Stimulated activated naive CD8-positive, alpha-beta T cell treated with anti-CD3 and anti-CD28 coated beads, Interleukin-15, amount 100 ng/mL, for 72 hours (primary cell): ENCODE results near the gene KCNJ16.

Experiments used
- ATAC-seq: fragments of 150-1000 bp; cut with Tn5 transposase; 2 replicates; pipeline ENCODE4 v1.10.0; 2021; ENCODE audit warnings: mild to moderate bottlenecking, moderate library complexity
- DNase-seq, 2 donors: peaks; one replicate each; pipeline ENCODE4 v3.0.0; 2021 to 2022
- H3K27ac Mint-ChIP-seq, 2 donors: one replicate each; pipeline ENCODE4 v1.8.0; 2022; ENCODE audit warnings: mild to moderate bottlenecking in 2 of 2, mixed read lengths in 2 of 2, moderate library complexity in 2 of 2
- H3K27me3 Mint-ChIP-seq: one replicate; pipeline ENCODE4 v1.8.0; 2022; ENCODE audit warnings: mixed read lengths
- H3K4me1 Mint-ChIP-seq: one replicate; pipeline ENCODE4 v1.8.0; 2022; ENCODE audit warnings: mild to moderate bottlenecking, mixed read lengths
- H3K4me3 Mint-ChIP-seq, 2 donors: one replicate each; pipeline ENCODE4 v1.8.0; 2022; ENCODE audit warnings: mild to moderate bottlenecking in 2 of 2, mixed read lengths in 2 of 2, moderate library complexity in 1 of 2
- H3K9me3 Mint-ChIP-seq, 2 donors: one replicate each; pipeline ENCODE4 v1.8.0; 2022; ENCODE audit warnings: mixed read lengths in 2 of 2

Gene KCNJ16

DNA sequence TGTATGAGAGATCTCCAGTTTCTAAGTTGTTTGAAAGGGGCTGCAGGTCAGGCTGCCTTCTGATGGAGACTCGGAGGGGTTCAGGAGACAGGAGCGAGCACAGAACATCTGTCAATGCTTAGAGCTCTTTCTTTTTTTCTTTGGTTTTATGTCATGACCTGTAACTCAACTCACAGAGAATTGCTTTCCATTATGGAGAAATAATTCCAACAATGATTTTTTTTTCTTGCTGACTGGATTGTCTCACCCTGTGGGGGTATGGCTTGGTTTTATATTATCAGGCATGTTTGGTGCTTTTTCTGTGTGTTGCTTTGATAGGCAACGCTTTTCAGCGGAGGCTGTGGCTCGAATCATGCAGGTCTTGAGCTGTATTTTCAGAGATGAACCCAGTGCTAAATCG is 83.6 kb downstream of the KCNJ16 start:
- Mint-ChIP-seq H3K27ac (no peak overlapping the region), H3K27me3 (peaks cover 19% of the 10 kb centered on the region), H3K4me1 (no peaks in the 10 kb centered on the region), H3K9me3 (no peaks in the 10 kb centered on the region), H3K4me3 (no peak overlapping the region)
- no peak for DNase-seq
- no peak for ATAC-seq

DNA sequence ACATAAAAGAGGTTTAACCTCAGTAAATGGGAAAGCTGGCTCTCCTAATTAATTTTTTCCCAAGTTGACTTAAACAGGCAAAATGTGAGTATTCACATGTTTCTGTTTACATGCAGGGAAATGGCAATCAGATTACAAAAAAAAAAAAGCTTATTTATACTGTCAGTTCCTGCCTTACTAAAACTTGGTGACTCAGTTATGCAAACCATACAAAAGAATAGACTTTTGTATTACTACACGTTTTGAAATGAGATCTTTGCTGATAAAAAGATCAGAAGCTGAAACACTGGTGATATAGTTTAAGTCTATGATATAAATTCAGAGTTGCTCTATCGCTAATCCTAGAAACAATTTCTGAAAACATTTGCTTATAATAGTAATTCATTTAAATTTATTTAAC is 85.0 kb downstream of the KCNJ16 start:
- H3K27me3 Mint-ChIP-seq, result peaks cover 19% of the 10 kb centered on the region
- ATAC-seq (no peak), DNase-seq (no peak)
- H3K4me1 Mint-ChIP-seq, result no peaks in the 10 kb centered on the region
- H3K9me3 Mint-ChIP-seq, result no peaks in the 10 kb centered on the region
- H3K4me3 Mint-ChIP-seq, result no peak overlapping the region
- H3K27ac Mint-ChIP-seq, result no peak overlapping the region

DNA sequence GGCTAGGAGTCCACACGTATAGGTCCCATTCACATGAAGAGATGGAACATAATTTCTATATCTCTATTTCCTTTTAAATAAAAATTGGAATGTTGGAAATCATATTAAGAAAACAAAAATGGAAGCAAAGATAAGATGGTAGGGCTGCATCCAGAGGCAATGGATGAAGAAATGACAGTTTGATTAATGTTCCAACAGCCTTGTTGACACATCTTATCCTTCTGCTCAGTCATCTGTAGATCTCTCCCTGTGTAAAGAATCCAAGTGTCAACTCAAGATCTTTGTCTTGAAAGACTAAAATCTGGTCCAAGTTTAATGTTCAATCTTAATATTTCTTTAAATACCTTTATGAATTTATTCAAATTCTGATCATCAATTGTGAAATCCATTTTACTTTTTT is 86.5 kb downstream of the KCNJ16 start:
- no peak for DNase-seq
- Mint-ChIP-seq H3K9me3 (no peaks in the 10 kb centered on the region), H3K4me3 (no peak overlapping the region), H3K27me3 (peaks cover 26% of the 10 kb centered on the region), H3K4me1 (no peaks in the 10 kb centered on the region), H3K27ac (no peak overlapping the region)
- no peak for ATAC-seq

DNA sequence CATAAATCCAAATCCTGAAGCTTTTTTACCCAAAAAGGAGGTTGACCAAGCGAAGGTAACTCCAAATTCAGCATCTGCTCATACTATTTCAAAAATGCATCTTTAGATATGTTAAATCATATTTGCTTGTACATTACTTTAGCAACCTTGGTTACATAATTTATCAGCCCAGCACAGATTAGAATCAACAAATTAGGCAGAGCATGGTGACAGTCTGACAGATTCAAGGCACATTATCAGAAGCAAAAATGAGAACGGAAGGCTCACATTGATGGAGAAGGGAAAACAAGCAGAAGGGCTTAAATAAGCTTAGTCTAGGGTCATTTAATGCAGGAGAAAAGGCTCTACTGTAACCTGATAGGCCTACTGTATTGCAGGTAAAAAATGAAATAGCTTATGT is 90.4 kb downstream of the KCNJ16 start:
- Mint-ChIP-seq H3K27ac (no peak overlapping the region), H3K27me3 (peaks cover 44% of the 10 kb centered on the region), H3K9me3 (no peaks in the 10 kb centered on the region), H3K4me3 (no peak overlapping the region), H3K4me1 (peaks cover 18% of the 10 kb centered on the region)
- ATAC-seq (no peak), DNase-seq (no peak)

DNA sequence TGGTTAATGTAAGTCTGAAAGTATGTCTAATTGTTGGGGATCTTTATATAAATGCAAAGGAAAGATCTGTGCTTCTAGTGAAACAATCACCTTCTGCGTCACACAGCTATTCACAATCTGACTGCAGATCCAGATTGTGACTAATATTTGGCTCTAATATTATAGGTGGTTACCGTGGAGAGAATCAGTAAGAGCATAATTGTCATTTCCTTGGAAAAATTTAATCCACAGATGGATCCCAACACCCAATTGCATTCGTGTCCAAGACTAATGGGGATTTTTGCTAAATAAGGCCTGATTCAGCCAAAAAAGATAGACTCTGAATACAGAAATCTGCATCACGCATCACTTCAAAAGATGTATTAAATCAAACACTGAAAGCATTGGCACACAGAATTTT is 91.6 kb downstream of the KCNJ16 start:
- no peak for DNase-seq
- Mint-ChIP-seq H3K27ac (no peak overlapping the region), H3K27me3 (peaks cover 56% of the 10 kb centered on the region)

DNA sequence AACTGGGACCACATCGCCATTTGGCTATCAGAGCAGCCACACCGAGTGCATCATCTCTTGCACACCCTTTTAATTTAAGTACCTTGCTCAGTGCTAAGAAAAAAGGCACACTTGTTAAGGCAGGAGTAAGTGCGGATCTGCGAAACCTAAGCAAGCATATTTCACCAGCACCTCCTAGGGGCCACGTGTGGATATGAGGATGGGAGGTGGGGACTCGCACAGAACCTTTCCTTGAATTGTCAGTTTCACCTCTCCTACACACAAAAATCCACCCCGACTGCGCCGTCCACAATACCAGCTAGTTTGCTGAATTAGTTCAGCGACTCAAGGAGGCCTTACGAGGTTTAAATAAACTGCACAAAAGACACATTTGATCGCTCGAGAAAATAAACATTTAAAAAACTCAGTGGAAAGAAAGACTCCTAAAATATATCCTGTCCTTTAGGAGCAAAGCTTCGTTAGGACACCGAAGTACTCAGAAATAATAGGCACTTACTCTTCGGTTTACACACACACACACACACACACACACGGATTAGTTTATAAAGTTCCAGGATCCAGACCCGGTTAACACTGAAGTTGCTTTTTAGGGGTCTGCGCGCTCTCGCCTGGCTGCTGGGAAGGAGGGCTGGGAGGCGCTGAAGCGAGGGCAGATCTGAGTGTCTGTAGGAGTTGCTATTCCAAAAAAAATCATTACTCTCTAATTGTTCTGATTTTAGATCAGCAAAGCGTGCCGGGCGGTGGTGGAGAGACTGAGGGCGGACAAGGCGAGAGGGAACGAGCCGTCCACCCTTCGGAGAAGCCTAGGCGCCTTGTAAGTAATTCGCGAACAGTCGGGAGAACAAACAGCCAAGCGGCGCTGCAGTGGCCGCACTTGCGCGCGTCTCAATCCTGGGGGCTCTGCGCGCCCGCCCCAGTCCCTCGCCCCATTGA is 93.3 kb downstream of the KCNJ16 start:
- Mint-ChIP-seq H3K4me3 (peak overlapping the region; percentile 74 to 76), H3K4me1 (peaks cover 18% of the 10 kb centered on the region), H3K27me3 (peaks cover 73% of the 10 kb centered on the region), H3K27ac (no peak overlapping the region), H3K9me3 (no peaks in the 10 kb centered on the region)
- DNase-seq, result peak; percentile 3 to 14
- ATAC-seq, result peak; percentile 44

More for the DNA sequence above, 91.6 kb downstream of the KCNJ16 start:
- Mint-ChIP-seq H3K4me1 (peaks cover 18% of the 10 kb centered on the region), H3K4me3 (no peak overlapping the region), H3K9me3 (no peaks in the 10 kb centered on the region)
- no peak for ATAC-seq

DNA sequence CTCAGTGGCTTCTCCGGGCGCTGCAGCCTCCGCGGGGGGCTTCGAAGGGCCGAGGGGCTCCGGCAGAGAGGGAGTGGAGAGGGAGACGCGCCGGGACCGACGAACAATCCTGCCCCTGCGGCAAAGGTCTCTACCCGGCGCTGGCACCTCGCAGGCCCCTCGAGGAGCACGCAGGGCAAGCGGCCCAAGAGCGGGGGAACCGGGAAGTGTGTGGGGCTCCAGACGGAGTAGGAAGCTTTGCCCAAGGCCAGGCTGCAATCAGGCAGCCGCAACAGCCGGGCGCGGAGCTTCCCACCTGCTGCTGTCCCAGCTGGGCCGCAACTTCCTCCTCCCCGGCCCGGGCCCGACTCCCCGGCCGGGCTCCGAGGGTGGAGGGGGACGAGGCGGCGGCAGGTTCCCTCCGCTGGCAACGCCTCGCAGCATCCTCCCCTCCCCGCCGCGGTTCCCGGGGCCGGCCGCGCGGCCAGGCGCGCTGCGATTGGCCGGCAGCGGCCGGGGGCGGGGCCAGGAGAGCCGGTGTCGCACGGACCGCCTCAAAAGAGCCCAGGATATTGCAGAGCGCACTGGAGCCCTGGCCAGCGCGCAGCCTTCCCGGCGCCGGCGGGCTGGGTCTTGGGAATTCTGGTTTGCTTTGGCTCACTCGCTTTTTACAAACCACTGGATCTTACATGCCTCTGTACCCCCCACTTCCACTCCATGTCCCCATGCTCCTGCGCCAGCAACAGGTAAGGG is 94.1 kb downstream of the KCNJ16 start, which contains the start of gene KCNJ2:
Gene KCNJ2, plus strand, starts transcription at position 556 of the 732 bp plus-strand sequence. CDS start 5,508 bp downstream, outside the sequence.
- DNase-seq (peak; percentile 57 to 59), ATAC-seq (peak; percentile 92)
- peaks cover 80% of the 10 kb centered on the region for H3K27me3 Mint-ChIP-seq
- H3K4me3 Mint-ChIP-seq, result peak within 1 kb of the TSS; percentile 74 to 76
- peak within 1 kb of the TSS in 1 of 2 donors; percentile 72 for H3K27ac Mint-ChIP-seq
- peaks cover 18% of the 10 kb centered on the region for H3K4me1 Mint-ChIP-seq
- no peaks in the 10 kb centered on the region for H3K9me3 Mint-ChIP-seq

DNA sequence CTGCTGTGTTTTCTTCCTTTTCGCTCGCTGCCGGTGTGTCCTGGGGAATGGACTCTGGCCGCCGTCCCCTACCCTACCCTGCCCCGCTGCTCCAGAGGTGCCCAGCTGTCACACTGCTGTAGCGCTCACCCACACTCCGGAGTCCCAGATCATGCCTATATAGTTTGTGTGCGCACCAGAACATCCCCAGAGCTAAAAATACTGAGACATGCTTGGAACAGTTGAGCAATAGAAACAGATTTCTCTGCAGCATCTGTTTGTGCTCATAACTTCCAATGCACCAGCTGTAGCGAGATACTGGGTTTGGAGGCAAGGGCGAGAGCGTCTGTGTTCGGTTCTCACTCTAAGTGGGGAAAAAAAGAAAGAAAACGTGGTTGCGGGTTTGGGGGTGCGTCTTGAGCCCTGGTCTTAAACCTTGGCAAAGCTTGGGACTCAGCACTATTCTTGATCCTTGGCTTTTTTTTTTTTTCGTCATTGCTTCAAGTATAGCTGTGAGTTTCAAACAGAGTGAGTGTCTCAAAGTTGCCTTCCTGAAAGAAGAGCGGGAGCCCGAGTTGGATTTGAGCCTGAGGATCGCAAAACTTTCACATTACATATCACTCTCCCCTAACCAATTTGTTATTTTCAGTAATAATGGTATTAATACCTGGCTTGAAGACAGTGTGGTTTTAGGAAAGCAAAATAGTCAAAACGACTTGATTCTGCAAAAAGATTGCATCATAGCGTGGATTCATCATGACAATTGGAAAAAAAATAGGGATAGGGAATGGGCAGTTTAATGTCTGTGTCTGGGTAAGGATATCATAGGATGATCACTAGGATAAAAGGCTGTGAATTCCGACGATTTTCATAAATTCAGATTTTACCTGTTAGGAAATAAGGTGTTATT is 94.9 kb downstream of the KCNJ16 start:
- Mint-ChIP-seq H3K27me3 (peaks cover 80% of the 10 kb centered on the region), H3K4me3 (peak overlapping the region; percentile 59 to 63), H3K9me3 (no peaks in the 10 kb centered on the region), H3K27ac (peak overlapping the region in 1 of 2 donors; percentile 72), H3K4me1 (peaks cover 18% of the 10 kb centered on the region)
- no peak for DNase-seq
- ATAC-seq, result no peak

DNA sequence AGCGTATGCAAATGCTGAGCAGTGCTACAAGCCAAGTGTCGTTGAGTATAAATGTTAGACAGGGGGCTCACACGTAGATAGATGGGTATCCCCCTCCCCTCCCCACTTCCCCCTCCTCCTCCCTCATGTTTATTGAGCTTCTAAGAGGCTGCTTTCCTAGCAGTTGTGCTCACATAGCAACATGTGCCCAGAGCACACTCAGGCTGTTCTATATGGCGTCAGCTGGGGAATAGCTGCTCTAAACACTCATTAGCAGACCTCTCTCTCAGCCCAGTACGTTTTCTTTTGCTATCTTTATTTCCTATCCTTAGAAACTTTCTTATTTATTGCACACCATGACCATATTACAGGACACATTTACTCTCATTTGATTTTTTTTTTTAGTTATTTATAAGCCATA is 96.1 kb downstream of the KCNJ16 start:
- H3K9me3 Mint-ChIP-seq, result no peaks in the 10 kb centered on the region
- peaks cover 77% of the 10 kb centered on the region for H3K27me3 Mint-ChIP-seq

DNA sequence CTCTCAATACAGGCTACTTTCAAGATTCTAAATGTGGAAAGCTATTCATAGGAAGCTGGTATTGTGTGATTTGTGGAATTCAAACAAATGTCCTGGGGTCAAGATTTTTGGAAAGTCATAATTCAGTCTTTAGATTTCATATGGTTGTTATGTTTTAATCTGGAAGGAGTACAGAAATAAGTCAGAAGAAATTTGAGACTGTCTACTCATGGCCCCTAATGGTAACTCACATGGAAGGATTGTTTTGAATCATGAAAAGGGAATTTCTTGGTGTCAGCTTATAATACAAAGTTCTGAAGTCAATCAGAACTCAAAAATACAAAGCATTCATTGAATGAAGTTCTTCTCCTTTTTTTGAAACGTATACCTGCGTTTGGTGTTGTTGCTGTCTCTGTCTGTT is 97.4 kb downstream of the KCNJ16 start:
- ATAC-seq (no peak), DNase-seq (no peak)
- Mint-ChIP-seq H3K4me3 (no peak overlapping the region), H3K4me1 (peaks cover 18% of the 10 kb centered on the region), H3K27ac (no peak overlapping the region), H3K27me3 (peaks cover 64% of the 10 kb centered on the region), H3K9me3 (no peaks in the 10 kb centered on the region)

More for the DNA sequence above, 96.1 kb downstream of the KCNJ16 start:
- DNase-seq (no peak), ATAC-seq (no peak)
- H3K4me3 Mint-ChIP-seq, result no peak overlapping the region
- H3K27ac Mint-ChIP-seq, result no peak overlapping the region
- peaks cover 18% of the 10 kb centered on the region for H3K4me1 Mint-ChIP-seq

DNA sequence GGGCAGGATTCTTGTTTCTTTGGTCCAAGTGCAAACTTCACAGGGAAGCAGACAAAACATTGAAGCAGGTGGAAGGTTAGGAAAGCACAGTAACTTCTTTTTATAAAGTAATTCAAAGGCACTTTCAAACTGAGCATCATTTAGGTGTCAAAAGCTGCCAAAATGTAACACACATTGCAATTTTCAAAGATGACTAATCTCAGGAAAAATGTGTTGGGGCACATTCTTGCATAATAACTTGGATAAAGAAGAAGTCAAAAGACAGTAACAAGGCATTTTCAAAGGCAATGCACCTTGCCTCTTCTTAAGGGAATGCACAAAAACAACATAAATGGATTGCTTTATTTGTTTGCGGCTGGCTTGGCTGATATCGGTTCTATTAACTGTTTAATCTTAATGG is 97.9 kb downstream of the KCNJ16 start:
- Mint-ChIP-seq H3K27me3 (peaks cover 61% of the 10 kb centered on the region), H3K9me3 (no peaks in the 10 kb centered on the region), H3K4me3 (no peak overlapping the region), H3K27ac (no peak overlapping the region), H3K4me1 (peaks cover 18% of the 10 kb centered on the region)
- ATAC-seq (no peak), DNase-seq (no peak)

DNA sequence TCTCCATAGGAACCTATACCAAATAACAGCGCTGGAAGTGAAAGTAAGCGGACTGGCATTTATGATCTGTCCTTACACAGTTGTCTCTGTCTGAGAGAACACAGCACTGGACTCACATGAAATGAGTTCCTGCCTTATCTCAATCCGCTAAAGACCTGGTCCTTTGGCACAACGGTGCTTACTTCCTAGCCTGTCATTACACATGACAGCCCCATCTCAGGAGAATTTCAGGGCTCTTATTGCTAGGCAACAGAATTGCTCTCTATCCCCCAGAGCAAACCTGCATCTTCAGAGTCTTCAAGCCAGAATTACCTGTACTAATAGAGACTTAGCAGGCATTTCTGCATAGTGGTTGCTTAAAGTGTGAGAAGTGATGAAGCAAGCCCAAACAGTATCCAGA is 98.7 kb downstream of the KCNJ16 start:
- peaks cover 60% of the 10 kb centered on the region for H3K27me3 Mint-ChIP-seq
- no peak overlapping the region for H3K27ac Mint-ChIP-seq
- DNase-seq (no peak), ATAC-seq (no peak)
- H3K4me1 Mint-ChIP-seq, result peaks cover 11% of the 10 kb centered on the region
- no peaks in the 10 kb centered on the region for H3K9me3 Mint-ChIP-seq
- no peak overlapping the region for H3K4me3 Mint-ChIP-seq

DNA sequence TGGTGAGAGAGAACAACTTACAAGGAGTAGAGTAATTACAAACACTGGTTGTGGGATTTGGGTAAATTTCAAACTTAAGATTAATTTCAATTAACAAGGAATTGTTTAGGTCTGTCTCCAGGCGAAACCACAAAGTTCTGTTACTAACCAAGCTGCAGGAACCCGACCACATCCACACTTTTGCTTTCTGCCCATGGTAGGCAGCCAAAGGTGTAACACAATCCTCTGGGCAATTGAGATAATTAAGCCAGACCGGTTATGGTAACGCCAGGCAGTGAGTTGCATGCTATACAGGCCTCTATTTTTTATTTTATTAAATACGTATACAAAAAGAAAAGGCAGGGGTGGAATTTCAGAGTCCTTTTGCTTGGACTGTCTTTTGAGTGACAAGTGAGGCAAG is 106.4 kb downstream of the KCNJ16 start:
- Mint-ChIP-seq H3K9me3 (peaks cover 0 to 7% of the 10 kb centered on the region in 2 donors), H3K27me3 (peaks cover 8% of the 10 kb centered on the region), H3K27ac (no peak overlapping the region), H3K4me3 (no peak overlapping the region), H3K4me1 (no peaks in the 10 kb centered on the region)
- DNase-seq (no peak), ATAC-seq (no peak)

DNA sequence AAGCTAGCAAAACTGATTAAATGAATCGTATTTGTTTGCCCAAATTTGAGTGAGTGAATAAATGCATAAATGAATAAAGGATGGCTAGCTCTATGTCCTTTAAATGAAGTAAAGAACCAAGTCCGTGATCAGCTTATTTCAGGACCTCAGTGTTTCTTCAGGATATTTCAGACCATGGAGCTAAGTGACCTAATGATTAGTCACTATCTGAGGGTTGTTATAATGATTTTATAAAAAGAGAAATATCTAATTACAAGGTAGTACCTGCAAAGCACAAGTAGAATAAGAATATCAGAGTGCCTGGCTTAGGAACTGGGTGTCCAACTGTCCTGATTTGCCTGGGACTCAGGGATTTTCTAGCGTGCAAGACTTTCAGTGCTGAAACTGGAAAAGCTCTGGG is 106.8 kb downstream of the KCNJ16 start:
- no peak for ATAC-seq

DNA sequence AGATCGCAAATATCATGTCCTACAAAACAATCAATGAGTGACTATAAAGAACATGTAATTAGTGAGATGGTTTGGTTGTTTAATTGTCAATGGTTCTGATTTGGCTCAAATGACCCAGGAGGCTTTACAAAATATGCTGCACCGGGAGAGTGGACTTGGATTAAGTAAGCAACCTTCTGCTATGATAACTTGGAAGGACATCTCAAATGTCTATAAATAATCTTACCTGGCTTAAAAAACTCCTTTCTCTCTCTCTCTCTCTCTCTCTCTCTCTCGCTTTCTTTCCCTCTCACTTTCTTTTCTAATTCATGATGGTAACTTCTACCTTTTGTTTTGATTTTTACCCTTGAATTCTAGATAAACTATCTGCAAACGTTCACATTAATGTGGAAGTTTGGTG is 108.5 kb downstream of the KCNJ16 start:
- DNase-seq (no peak), ATAC-seq (no peak)
- Mint-ChIP-seq H3K4me1 (no peaks in the 10 kb centered on the region), H3K27ac (no peak overlapping the region), H3K9me3 (peaks cover 0 to 7% of the 10 kb centered on the region in 2 donors), H3K27me3 (peaks cover 9% of the 10 kb centered on the region), H3K4me3 (no peak overlapping the region)

More for the DNA sequence above, 106.8 kb downstream of the KCNJ16 start:
- no peak for DNase-seq
- H3K27me3 Mint-ChIP-seq, result peaks cover 8% of the 10 kb centered on the region
- H3K27ac Mint-ChIP-seq, result no peak overlapping the region
- no peaks in the 10 kb centered on the region for H3K4me1 Mint-ChIP-seq
- H3K4me3 Mint-ChIP-seq, result no peak overlapping the region
- peaks cover 0 to 7% of the 10 kb centered on the region in 2 donors for H3K9me3 Mint-ChIP-seq
